ENCODE results near the gene JAKMIP1.

- TF ChIP-seq, protein P1, sequence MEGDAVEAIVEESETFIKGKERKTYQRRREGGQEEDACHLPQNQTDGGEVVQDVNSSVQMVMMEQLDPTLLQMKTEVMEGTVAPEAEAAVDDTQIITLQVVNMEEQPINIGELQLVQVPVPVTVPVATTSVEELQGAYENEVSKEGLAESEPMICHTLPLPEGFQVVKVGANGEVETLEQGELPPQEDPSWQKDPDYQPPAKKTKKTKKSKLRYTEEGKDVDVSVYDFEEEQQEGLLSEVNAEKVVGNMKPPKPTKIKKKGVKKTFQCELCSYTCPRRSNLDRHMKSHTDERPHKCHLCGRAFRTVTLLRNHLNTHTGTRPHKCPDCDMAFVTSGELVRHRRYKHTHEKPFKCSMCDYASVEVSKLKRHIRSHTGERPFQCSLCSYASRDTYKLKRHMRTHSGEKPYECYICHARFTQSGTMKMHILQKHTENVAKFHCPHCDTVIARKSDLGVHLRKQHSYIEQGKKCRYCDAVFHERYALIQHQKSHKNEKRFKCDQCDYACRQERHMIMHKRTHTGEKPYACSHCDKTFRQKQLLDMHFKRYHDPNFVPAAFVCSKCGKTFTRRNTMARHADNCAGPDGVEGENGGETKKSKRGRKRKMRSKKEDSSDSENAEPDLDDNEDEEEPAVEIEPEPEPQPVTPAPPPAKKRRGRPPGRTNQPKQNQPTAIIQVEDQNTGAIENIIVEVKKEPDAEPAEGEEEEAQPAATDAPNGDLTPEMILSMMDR (IDR thresholded peaks at IDR 0.05), result no peak
- no peak for TF ChIP-seq POLR2AphosphoS5 (IDR thresholded peaks at IDR 0.05)
These were observed 189.6 kb downstream of the JAKMIP1 start for GRCh38 chr4:6010789-6011188.
